Measurements from ENCODE around the gene KCTD14. TPM values are rescaled to one million over a fixed set of nuclear protein-coding genes. Genes with fewer than 3 reads are reported as not detected.

The KCTD14 gene
- total and polyA plus RNA-seq, 2 experiments from 2014 or later = 6.0 to 8.1 TPM

GRCh38 chr11:78039391-78039918 lies 16.4 kb upstream of the KCTD14 start:
- Histone ChIP-seq H3K4me2 (peak overlapping the region; percentile 66), H3K36me3 (replicated peaks; ENCODE audit: insufficient read depth, low read depth) (no peaks in the 10 kb centered on the region), H3K79me2 (no peaks in the 10 kb centered on the region), H3K27ac (peak overlapping the region; percentile 96), H2AFZ (peak overlapping the region; percentile 75), H3K9me2 (replicated peaks; ENCODE audit: insufficient read depth) (no peaks in the 10 kb centered on the region), H3K4me1 (ENCODE audit: insufficient read depth) (peaks cover 17% of the 10 kb centered on the region), H3K27me3 (no peaks in the 10 kb centered on the region), H4K20me1 (ENCODE audit: insufficient read depth, poor library complexity, severe bottlenecking) (no peaks in the 10 kb centered on the region), H3K4me3 (no peak overlapping the region), H3K9me3 (ENCODE audit: low read depth) (no peaks in the 10 kb centered on the region)
- DNase-seq (ENCODE audit: low spot score) = no peak
- no peak for TF ChIP-seq EZH2 (IDR thresholded peaks at IDR 0.05; ENCODE audit: borderline replicate concordance)
- 97% methylated on average over 4 of the region's 4 CpGs for WGBS (ENCODE audit: low lambda C conversion rate, missing lambda C conversion rate)

GRCh38 chr11:78038697-78039313 lies 15.7 kb upstream of the KCTD14 start:
- Histone ChIP-seq H4K20me1 (ENCODE audit: insufficient read depth, poor library complexity, severe bottlenecking) (no peaks in the 10 kb centered on the region), H3K27me3 (no peaks in the 10 kb centered on the region), H3K79me2 (no peaks in the 10 kb centered on the region), H3K9me2 (replicated peaks; ENCODE audit: insufficient read depth) (no peaks in the 10 kb centered on the region), H2AFZ (no peak overlapping the region), H3K4me2 (no peak overlapping the region), H3K4me3 (no peak overlapping the region), H3K4me1 (ENCODE audit: insufficient read depth) (peaks cover 17% of the 10 kb centered on the region), H3K36me3 (replicated peaks; ENCODE audit: insufficient read depth, low read depth) (no peaks in the 10 kb centered on the region), H3K27ac (no peak overlapping the region), H3K9me3 (ENCODE audit: low read depth) (no peaks in the 10 kb centered on the region)
- DNase-seq (ENCODE audit: low spot score) = no peak
- TF ChIP-seq EZH2phosphoT487 (IDR thresholded peaks at IDR 0.05; ENCODE audit: low read depth, severe bottlenecking, unreplicated experiment) = no peak
- 95% methylated on average over 8 of the region's 8 CpGs for WGBS (ENCODE audit: low lambda C conversion rate, missing lambda C conversion rate)

GRCh38 chr11:78037825-78038620 lies 14.9 kb upstream of the KCTD14 start:
- no peaks in the 10 kb centered on the region for H3K9me3 ChIP-seq (ENCODE audit: low read depth)
- WGBS (ENCODE audit: low lambda C conversion rate, missing lambda C conversion rate) = 93% methylated on average over 9 of the region's 9 CpGs
- H3K4me2 ChIP-seq = no peak overlapping the region
- no peak overlapping the region for H2AFZ ChIP-seq
- TF ChIP-seq EZH2 (IDR thresholded peaks at IDR 0.05; ENCODE audit: borderline replicate concordance) (no peak), CTCF (IDR thresholded peaks at IDR 0.05; ENCODE audit: poor library complexity) (no peak), EZH2phosphoT487 (IDR thresholded peaks at IDR 0.05; ENCODE audit: low read depth, severe bottlenecking, unreplicated experiment) (no peak)
- no peak overlapping the region for H3K27ac ChIP-seq
- no peaks in the 10 kb centered on the region for H3K27me3 ChIP-seq
- DNase-seq (ENCODE audit: low spot score) = no peak
- no peaks in the 10 kb centered on the region for H3K36me3 ChIP-seq (replicated peaks; ENCODE audit: insufficient read depth, low read depth)
- H3K4me1 ChIP-seq (ENCODE audit: insufficient read depth) = peaks cover 17% of the 10 kb centered on the region
- H3K79me2 ChIP-seq = no peaks in the 10 kb centered on the region
- no peaks in the 10 kb centered on the region for H4K20me1 ChIP-seq (ENCODE audit: insufficient read depth, poor library complexity, severe bottlenecking)
- H3K4me3 ChIP-seq = no peak overlapping the region
- H3K9me2 ChIP-seq (replicated peaks; ENCODE audit: insufficient read depth) = no peaks in the 10 kb centered on the region

GRCh38 chr11:78037056-78037455 lies 14.0 kb upstream of the KCTD14 start:
- no peaks in the 10 kb centered on the region for H3K9me3 ChIP-seq (ENCODE audit: low read depth)

More at GRCh38 chr11:78037056-78037455, 14.0 kb upstream of the KCTD14 start:
- Histone ChIP-seq H3K4me3 (no peak overlapping the region), H3K27me3 (no peaks in the 10 kb centered on the region), H3K9me2 (replicated peaks; ENCODE audit: insufficient read depth) (no peaks in the 10 kb centered on the region), H3K36me3 (replicated peaks; ENCODE audit: insufficient read depth, low read depth) (no peaks in the 10 kb centered on the region), H3K27ac (no peak overlapping the region), H2AFZ (no peak overlapping the region), H3K4me2 (no peak overlapping the region), H4K20me1 (ENCODE audit: insufficient read depth, poor library complexity, severe bottlenecking) (no peaks in the 10 kb centered on the region), H3K4me1 (ENCODE audit: insufficient read depth) (peaks cover 17% of the 10 kb centered on the region), H3K79me2 (no peaks in the 10 kb centered on the region)
- DNase-seq (ENCODE audit: low spot score) = no peak
- TF ChIP-seq EZH2phosphoT487 (IDR thresholded peaks at IDR 0.05; ENCODE audit: low read depth, severe bottlenecking, unreplicated experiment) = no peak
- no peak for TF ChIP-seq CTCF (IDR thresholded peaks at IDR 0.05; ENCODE audit: poor library complexity)
- no peak for TF ChIP-seq EZH2 (IDR thresholded peaks at IDR 0.05; ENCODE audit: borderline replicate concordance)
- 61% methylated on average over 3 of the region's 3 CpGs for WGBS (ENCODE audit: low lambda C conversion rate, missing lambda C conversion rate)
